HG02885 (cell line): ENCODE measurements around the gene PRCP.

Experiments used
- ATAC-seq: cut with Tn5 transposase; IDR thresholded peaks from one replicate; pipeline ENCODE4 v1.9.1; 2021; ENCODE audit warnings: mild to moderate bottlenecking; ENCODE audit not compliant: unreplicated experiment, poor library complexity

PRCP gene

DNA sequence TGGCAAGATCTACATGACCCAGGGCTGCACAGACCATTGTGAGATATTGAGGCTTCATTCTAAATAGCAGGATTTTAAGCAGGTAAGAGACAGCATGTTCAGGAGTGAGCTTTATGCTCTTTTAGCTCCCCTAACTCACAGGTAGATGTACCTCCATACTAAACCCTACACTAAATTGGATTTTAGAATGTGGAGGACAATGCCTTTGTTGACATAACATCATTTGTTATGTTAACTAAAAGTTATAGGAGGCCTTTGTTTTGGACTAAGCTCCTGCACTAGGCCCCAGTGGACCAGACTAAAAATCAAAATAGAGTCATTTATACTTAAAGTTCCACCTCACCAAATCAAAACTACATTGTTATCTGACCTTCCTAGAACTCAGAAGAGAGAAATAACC is 8.1 kb upstream of the PRCP start:
- ATAC-seq: no peak

- no peak for ATAC-seq
These were observed 7.1 kb upstream of the PRCP start for GRCh38 chr11:82907371-82907770.

- no peak for ATAC-seq
These were observed 6.7 kb upstream of the PRCP start for GRCh38 chr11:82906931-82907330.

- ATAC-seq: no peak
These were observed 6.0 kb upstream of the PRCP start for GRCh38 chr11:82906236-82906635.

- ATAC-seq: no peak
These were observed 3.8 kb upstream of the PRCP start for GRCh38 chr11:82903843-82904586.

GRCh38 chr11:82902880-82903279 is 2.6 kb upstream of the PRCP start:
- ATAC-seq: no peak

- no peak for ATAC-seq
These were observed 1.8 kb upstream of the PRCP start for GRCh38 chr11:82901922-82902485.

- ATAC-seq: peak; percentile 69
These were observed 1.1 kb upstream of the PRCP start, which contains the start of gene DDIAS for GRCh38 chr11:82901165-82901921. DDIAS (plus strand) TSS chr11:82901736; CDS start chr11:82914739, 13,003 bp downstream.

GRCh38 chr11:82899957-82900276 is 313 bp downstream of the PRCP start:
- ATAC-seq: no peak

- peak; percentile 11 for ATAC-seq
These were observed 927 bp downstream of the PRCP start for GRCh38 chr11:82899186-82899820.

- ATAC-seq: no peak
These were observed 2.0 kb downstream of the PRCP start for GRCh38 chr11:82898241-82898640.

GRCh38 chr11:82896183-82896582 is 4.0 kb downstream of the PRCP start:
- ATAC-seq: no peak

DNA sequence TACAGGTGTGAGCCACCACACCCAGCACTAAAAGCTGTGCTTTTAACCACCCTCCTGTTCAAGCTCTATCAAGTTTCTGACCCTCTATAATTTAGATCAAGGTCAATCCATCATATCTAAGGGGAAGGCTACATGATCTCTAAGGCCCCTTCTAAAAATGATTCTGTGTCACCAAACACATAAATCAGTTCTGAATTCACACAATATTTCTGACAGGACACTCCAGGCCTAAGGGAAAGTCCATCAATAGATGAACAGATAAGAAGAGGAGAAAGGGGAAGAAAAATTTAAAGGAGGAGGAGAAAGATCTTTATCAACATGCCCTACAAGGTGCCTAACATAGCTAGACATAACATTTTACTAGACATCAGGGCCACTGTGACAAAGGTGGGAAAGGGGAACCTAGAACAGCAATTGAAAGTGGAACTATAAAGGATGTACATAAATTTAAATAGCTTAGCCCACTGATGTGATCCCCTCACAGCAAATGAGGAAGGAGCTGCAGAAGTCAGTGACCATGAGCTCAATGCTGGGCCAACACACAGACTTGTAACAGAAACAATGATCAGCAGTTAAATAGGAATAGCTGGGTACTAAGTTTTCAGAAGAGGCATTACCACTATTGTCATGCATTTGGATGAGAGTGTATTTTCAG is 4.7 kb downstream of the PRCP start:
- ATAC-seq: peak; percentile 23

- no peak for ATAC-seq
These were observed 7.5 kb downstream of the PRCP start for GRCh38 chr11:82892611-82893169.

DNA sequence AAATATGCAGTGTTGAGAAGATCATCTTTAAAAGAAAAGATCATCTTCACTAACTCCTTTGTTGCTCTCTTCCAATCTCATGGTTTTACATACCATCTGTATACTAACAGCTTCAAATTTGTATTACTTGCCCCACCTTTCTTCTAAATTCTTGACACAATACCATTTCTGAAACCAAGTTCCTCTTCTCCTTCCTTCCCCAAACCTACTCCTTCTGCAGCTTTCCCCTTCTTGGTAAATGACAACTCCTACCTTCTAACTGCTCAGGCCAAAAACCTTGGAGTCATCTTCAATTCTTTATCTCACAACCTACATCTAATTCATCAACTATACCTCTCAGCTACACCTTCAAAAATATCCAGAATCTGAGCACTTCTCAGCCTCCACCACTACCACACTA is 9.3 kb downstream of the PRCP start:
- ATAC-seq: no peak

DNA sequence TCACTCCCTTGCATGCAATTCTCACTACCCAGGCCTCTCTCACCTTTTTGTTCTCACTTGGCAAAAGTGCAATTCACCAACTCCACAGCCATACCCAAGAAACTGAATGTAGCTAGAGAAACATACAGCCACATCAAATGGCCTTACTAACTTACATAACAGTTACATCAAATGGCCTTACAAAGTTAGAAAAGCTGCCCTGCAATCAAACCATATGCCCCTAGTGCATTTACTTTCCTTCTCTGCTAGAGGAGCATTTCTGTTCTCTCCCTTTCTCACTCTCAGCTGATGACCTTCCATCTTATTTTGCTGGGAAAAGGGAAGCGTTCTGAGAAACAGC is 10.3 kb downstream of the PRCP start:
- ATAC-seq: no peak

GRCh38 chr11:82889133-82890001 is 10.9 kb downstream of the PRCP start:
- peak; percentile 58 for ATAC-seq

- no peak for ATAC-seq
These were observed 16.4 kb downstream of the PRCP start for GRCh38 chr11:82883853-82884252.
